PC-9 (cell line): ENCODE data around the gene PPP4R3B. TPM values are rescaled to one million over a fixed set of nuclear protein-coding genes. Genes with fewer than 3 reads are reported as not detected.

Experiments used
- BruUV-seq: library from RNA; stranded (reverse); fragments of 400-500 nt; replicated peaks from 2 replicates; lab custom pipeline; 2021; lab: Mats Ljungman, UMichigan
- CTCF ChIA-PET: fragments of 300-600 bp; sonication (Branson Sonifier 250); formaldehyde crosslinking; loops from one replicate; lab custom pipeline; 2022; ENCODE audit warnings: antibody characterized with exemption; lab: Charles Lee
- POLR2A ChIA-PET: fragments of 300-600 bp; sonication (Branson Sonifier 250); formaldehyde crosslinking; loops from one replicate; lab custom pipeline; 2022; ENCODE audit warnings: antibody characterized with exemption; ENCODE audit not compliant: unreplicated experiment; lab: Charles Lee
- DNase-seq, 2 experiments: peaks; one replicate each; pipeline versions ENCODE4 v3.0.0 to v3.0.0-alpha.2; 2015 to 2022; ENCODE audit warnings: mixed read lengths in 1 of 2
- H2AFZ ChIP-seq: fragments of 200-600 bp; sonication (generic); 2 replicates; pipeline ENCODE4 v1.8.1; 2017; ENCODE audit warnings: antibody characterized with exemption
- H3F3A ChIP-seq: fragments of 200-600 bp; sonication (generic); 2 replicates; pipeline ENCODE4 v1.8.1; 2017; ENCODE audit warnings: antibody characterized with exemption, mild to moderate bottlenecking, low read depth; ENCODE audit not compliant: insufficient read depth
- H3K27ac ChIP-seq: fragments of 200-600 bp; sonication (generic); 2 replicates; pipeline ENCODE4 v1.6.1; 2016; ENCODE audit warnings: mixed run types
- H3K27me3 ChIP-seq: fragments of 200-600 bp; sonication (generic); 2 replicates; pipeline ENCODE4 v1.6.1; 2016; ENCODE audit warnings: low read depth, mixed run types; ENCODE audit not compliant: insufficient read depth
- H3K36me3 ChIP-seq: fragments of 200-600 bp; sonication (generic); 2 replicates; pipeline ENCODE4 v1.6.1; 2016; ENCODE audit warnings: low read depth, mixed run types
- H3K4me1 ChIP-seq: fragments of 200-600 bp; sonication (generic); replicated peaks from 2 replicates; pipeline ENCODE4 v1.6.1; 2016; ENCODE audit warnings: mixed run types; ENCODE audit not compliant: insufficient read depth
- H3K4me2 ChIP-seq: fragments of 200-600 bp; sonication (generic); 2 replicates; pipeline ENCODE4 v1.6.1; 2017; ENCODE audit warnings: mixed run types
- H3K4me3 ChIP-seq: fragments of 200-600 bp; sonication (generic); 2 replicates; pipeline ENCODE4 v1.6.1; 2016; ENCODE audit warnings: mixed run types
- H3K79me2 ChIP-seq: fragments of 200-600 bp; sonication (generic); 2 replicates; pipeline ENCODE4 v1.6.1; 2017; ENCODE audit warnings: low read depth, mixed run types
- H3K9me2 ChIP-seq: fragments of 200-600 bp; sonication (generic); 2 replicates; pipeline ENCODE4 v1.8.1; 2017; ENCODE audit warnings: mild to moderate bottlenecking; ENCODE audit not compliant: insufficient read depth
- H3K9me3 ChIP-seq: fragments of 200-600 bp; sonication (generic); 2 replicates; pipeline ENCODE4 v1.8.1; 2016; ENCODE audit warnings: low read depth; ENCODE audit not compliant: insufficient read depth
- H4K20me1 ChIP-seq: fragments of 200-600 bp; sonication (generic); 2 replicates; pipeline ENCODE4 v1.8.1; 2017; ENCODE audit not compliant: insufficient read depth
- EZH2 ChIP-seq: fragments of 200-600 bp; sonication (generic); IDR thresholded peaks from 2 replicates; pipeline ENCODE4 v1.8.0; 2017; ENCODE audit warnings: antibody characterized with exemption, low read depth
- intact Hi-C: fragments of 100-400 bp; cut with micrococcal nuclease; formaldehyde crosslinking; loops from one replicate; pipeline ENCODE4 v1.10.0; 2022; ENCODE audit not compliant: unreplicated experiment
- total RNA-seq: library from RNA; stranded (reverse); gene quantifications from 2 replicates; pipeline ENCODE4 v1.2.3, GENCODE V29; 2021
- TF ChIP-seq, protein P1 (sequence below): fragments of 200-600 bp; sonication (generic); conservative IDR thresholded peaks from 2 replicates; pipeline ENCODE4 v1.6.1; 2017; ENCODE audit warnings: mixed run types, antibody characterized with exemption, mild to moderate bottlenecking, moderate library complexity

PPP4R3B gene
- total RNA-seq, 1 experiment from 2014 or later = 66.2 TPM

DNA sequence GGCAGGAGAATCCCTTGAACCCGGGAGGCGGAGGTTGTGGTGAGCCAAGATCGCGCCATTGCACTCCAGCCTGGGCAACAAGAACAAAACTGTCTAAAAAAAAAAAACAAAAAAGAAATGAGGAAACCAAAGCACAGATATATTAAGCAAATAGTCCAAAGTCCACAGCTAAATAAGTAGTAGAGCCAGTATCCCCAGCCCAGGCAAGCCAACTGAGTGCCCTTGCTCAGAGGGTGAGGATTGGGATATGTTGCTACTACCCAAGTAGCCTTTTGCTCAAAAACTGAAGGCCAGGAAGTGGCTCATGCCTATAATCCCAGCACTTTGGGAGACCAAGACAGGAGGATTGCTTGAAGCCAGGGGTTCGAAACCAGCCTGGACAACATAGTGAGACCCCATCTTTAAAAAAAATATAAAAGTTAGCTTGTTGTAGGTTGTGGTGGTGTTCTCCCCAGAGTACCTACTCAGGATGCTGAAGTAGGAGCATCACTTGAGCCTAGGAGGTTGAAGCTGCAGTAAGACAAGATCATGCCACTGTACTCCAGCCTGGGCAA is 92.5 kb downstream of the PPP4R3B start:
- peaks cover 8% of the 10 kb centered on the region; the same call in 1 of the 2 replicates for H3F3A ChIP-seq
- no peaks in the 10 kb centered on the region for H3K27me3 ChIP-seq
- ChIA-PET POLR2A (no interaction called here), CTCF (no interaction called here)
- no TSS peak for BruUV-seq
- no peak overlapping the region for H3K4me3 ChIP-seq
- H4K20me1 ChIP-seq = no peaks in the 10 kb centered on the region
- no peaks in the 10 kb centered on the region for H3K9me3 ChIP-seq
- no peak for DNase-seq
- no peak for TF ChIP-seq EZH2
- TF ChIP-seq, protein P1, sequence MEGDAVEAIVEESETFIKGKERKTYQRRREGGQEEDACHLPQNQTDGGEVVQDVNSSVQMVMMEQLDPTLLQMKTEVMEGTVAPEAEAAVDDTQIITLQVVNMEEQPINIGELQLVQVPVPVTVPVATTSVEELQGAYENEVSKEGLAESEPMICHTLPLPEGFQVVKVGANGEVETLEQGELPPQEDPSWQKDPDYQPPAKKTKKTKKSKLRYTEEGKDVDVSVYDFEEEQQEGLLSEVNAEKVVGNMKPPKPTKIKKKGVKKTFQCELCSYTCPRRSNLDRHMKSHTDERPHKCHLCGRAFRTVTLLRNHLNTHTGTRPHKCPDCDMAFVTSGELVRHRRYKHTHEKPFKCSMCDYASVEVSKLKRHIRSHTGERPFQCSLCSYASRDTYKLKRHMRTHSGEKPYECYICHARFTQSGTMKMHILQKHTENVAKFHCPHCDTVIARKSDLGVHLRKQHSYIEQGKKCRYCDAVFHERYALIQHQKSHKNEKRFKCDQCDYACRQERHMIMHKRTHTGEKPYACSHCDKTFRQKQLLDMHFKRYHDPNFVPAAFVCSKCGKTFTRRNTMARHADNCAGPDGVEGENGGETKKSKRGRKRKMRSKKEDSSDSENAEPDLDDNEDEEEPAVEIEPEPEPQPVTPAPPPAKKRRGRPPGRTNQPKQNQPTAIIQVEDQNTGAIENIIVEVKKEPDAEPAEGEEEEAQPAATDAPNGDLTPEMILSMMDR = no peak
- H3K4me2 ChIP-seq = no peak overlapping the region
- H3K36me3 ChIP-seq = peaks cover 15% of the 10 kb centered on the region
- H3K27ac ChIP-seq = no peak overlapping the region
- peaks cover 12% of the 10 kb centered on the region for H3K79me2 ChIP-seq
- intact Hi-C loops = no loop called here
- H3K4me1 ChIP-seq = peaks cover 10% of the 10 kb centered on the region
- H3K9me2 ChIP-seq = no peaks in the 10 kb centered on the region
- no peak overlapping the region for H2AFZ ChIP-seq

GRCh38 chr2:55519938-55520885 is 97.2 kb downstream of the PPP4R3B start:
- ChIA-PET POLR2A (interaction anchor here (0.5 to 0.8 kb wide), 13 partner anchors 32 to 1753 kb away, joined by 3 to 8 read pairs (median 4); partner anchors contain the start of genes CHAC2, CLHC1, EML6 and RPS27A), CTCF (no interaction called here)
- Histone ChIP-seq H3K36me3 (peaks cover 7% of the 10 kb centered on the region; the same call in 1 of the 2 replicates), H3K79me2 (peaks cover 12% of the 10 kb centered on the region), H4K20me1 (no peaks in the 10 kb centered on the region), H3K9me3 (no peaks in the 10 kb centered on the region), H2AFZ (peak overlapping the region; percentile 99), H3K27ac (peak overlapping the region; percentile 32), H3K9me2 (no peaks in the 10 kb centered on the region), H3K27me3 (no peaks in the 10 kb centered on the region), H3K4me1 (peaks cover 18% of the 10 kb centered on the region), H3F3A (peaks cover 13% of the 10 kb centered on the region; the same call in 1 of the 2 replicates), H3K4me3 (peak overlapping the region; percentile 86), H3K4me2 (peak overlapping the region; percentile 88)
- TF ChIP-seq, protein P1 = no peak
- no peak for TF ChIP-seq EZH2
- intact Hi-C loops = loop anchor here (2.0 kb wide), 3 partner anchors 101 to 797 kb away; partner anchors contain the start of genes CCDC88A, EML6 and MTIF2
- BruUV-seq = TSS peak; percentile 71
- DNase-seq = peak in 1 of 2 experiments; percentile 37

DNA sequence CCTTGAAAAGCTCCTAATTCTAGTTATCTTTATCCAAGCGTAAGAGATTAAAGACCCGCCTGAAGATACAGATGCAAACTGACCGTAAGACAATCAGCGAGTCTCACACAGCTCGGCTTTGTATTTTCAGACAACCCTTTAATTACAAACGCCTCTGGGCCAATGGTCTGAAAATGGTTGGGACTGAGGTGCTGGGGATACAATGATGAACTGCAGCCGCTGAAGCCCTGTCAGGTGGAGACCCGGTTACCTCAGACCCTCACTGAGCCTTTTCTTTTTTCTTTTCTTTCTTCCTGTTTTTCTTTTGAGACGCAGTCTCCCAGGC is 98.6 kb downstream of the PPP4R3B start:
- peaks cover 18% of the 10 kb centered on the region for H3K4me1 ChIP-seq
- H3K4me2 ChIP-seq = peak overlapping the region; percentile 88
- peaks cover 13% of the 10 kb centered on the region; the same call in 1 of the 2 replicates for H3F3A ChIP-seq
- no peak for DNase-seq
- no peaks in the 10 kb centered on the region for H4K20me1 ChIP-seq
- no peaks in the 10 kb centered on the region for H3K9me2 ChIP-seq
- TSS peak; percentile 95 for BruUV-seq
- no peaks in the 10 kb centered on the region for H3K9me3 ChIP-seq
- POLR2A ChIA-PET = interaction anchor here (0.6 kb wide), 1 partner anchor 73 kb away, joined by 3 read pairs; no protein-coding TSS in a partner anchor
- TF ChIP-seq, protein P1 = no peak
- no peak for TF ChIP-seq EZH2
- peak overlapping the region; percentile 29; the same call in 1 of the 2 replicates for H3K27ac ChIP-seq
- H3K79me2 ChIP-seq = peaks cover 12% of the 10 kb centered on the region
- intact Hi-C loops = loop anchor here (2.0 kb wide), 3 partner anchors 100 to 796 kb away; partner anchors contain the start of genes CCDC88A, EML6 and MTIF2
- no peaks in the 10 kb centered on the region for H3K27me3 ChIP-seq
- peak overlapping the region; percentile 86 for H3K4me3 ChIP-seq
- CTCF ChIA-PET = interaction anchor here (0.6 to 1.0 kb wide), 2 partner anchors 9 to 619 kb away, joined by 3 read pairs; no protein-coding TSS in a partner anchor
- peaks cover 3% of the 10 kb centered on the region; the same call in 1 of the 2 replicates for H3K36me3 ChIP-seq
- peak overlapping the region; percentile 99 for H2AFZ ChIP-seq
